Myocyte (in vitro differentiated cells): ENCODE results near the gene OR10S1. TPM values are rescaled to one million over a fixed set of nuclear protein-coding genes. Genes with fewer than 3 reads are reported as not detected.
"Not testable (repeated sequence)": the region's sequence is repeated elsewhere in the genome, so short reads cannot be mapped to it uniquely, and the experiment has no call there.

ENCODE experiments used
- DNase-seq: peaks from one replicate; pipeline ENCODE4 v3.0.0-alpha.2; 2012; ENCODE audit warnings: low read depth
- polyA plus RNA-seq: library from polyadenylated mRNA; unstranded; fragments of >200 nt; gene quantifications from one replicate; pipeline ENCODE4 v1.2.1, GENCODE V29; 2012; ENCODE audit warnings: missing spikeins
- total RNA-seq: library from RNA; depleted of rRNA; stranded (reverse); fragments of >200 nt; gene quantifications from 2 replicates; pipeline ENCODE4 v1.2.3, GENCODE V29; 2014

Gene OR10S1
- not detected in 2 replicates for total RNA-seq
- polyA plus RNA-seq: not detected

GRCh38 chr11:123977731-123978347, at the start of gene OR10S1:
OR10S1 (minus strand) TSS chr11:123977781; CDS start chr11:123977664, 117 bp downstream.
- no peak for DNase-seq

GRCh38 chr11:124026498-124026897, 48.9 kb upstream of the OR10S1 start, which contains the start of gene OR10G8:
OR10G8 (plus strand) TSS chr11:124026798; CDS start chr11:124029623, 2,825 bp downstream.
- no peak for DNase-seq

- DNase-seq: not testable (repeated sequence)
These were observed 38.3 kb upstream of the OR10S1 start for GRCh38 chr11:124015837-124016236.

GRCh38 chr11:124012697-124013096, 35.1 kb upstream of the OR10S1 start, which contains the start of gene OR10G4:
OR10G4 (plus strand) TSS chr11:124012997; CDS start chr11:124015575, 2,578 bp downstream.
- DNase-seq: no peak

- DNase-seq: no peak
These were observed 17.5 kb upstream of the OR10S1 start, which contains the start of gene OR10G6 for GRCh38 chr11:123995119-123995518. OR10G6 (minus strand) TSS chr11:123995161; CDS start chr11:123995161, 0 bp downstream.

- no peak for DNase-seq
These were observed 1.7 kb upstream of the OR10S1 start for GRCh38 chr11:123979311-123979710.

- no peak for DNase-seq
These were observed 616 bp downstream of the OR10S1 start for GRCh38 chr11:123976770-123977560.

- no peak for DNase-seq
These were observed 3.8 kb downstream of the OR10S1 start for GRCh38 chr11:123973816-123974215.

- DNase-seq: no peak
These were observed 20.8 kb downstream of the OR10S1 start for GRCh38 chr11:123956752-123957151.

GRCh38 chr11:123945132-123945531, 32.4 kb downstream of the OR10S1 start:
- DNase-seq: no peak

GRCh38 chr11:123943738-123944137, 33.8 kb downstream of the OR10S1 start, which contains the start of gene OR6T1:
OR6T1 (minus strand) TSS chr11:123943838; CDS start chr11:123943838, 0 bp downstream.
- no peak for DNase-seq

- DNase-seq: no peak
These were observed 35.2 kb downstream of the OR10S1 start for GRCh38 chr11:123942413-123942812.

GRCh38 chr11:123939317-123939716, 38.3 kb downstream of the OR10S1 start, which contains the start of gene OR4D5:
OR4D5 (plus strand) TSS chr11:123939617; CDS start chr11:123939617, 0 bp downstream.
- DNase-seq: no peak

Other genes with a start within 250 kb of the OR10S1 start
- 7.0 and 10.1 TPM in 2 replicates for gene ZNF202, start 236.1 kb downstream of the OR10S1 start, total RNA-seq
- not detected in 2 replicates for gene OR6X1, start 223.3 kb downstream of the OR10S1 start, total RNA-seq
- not detected in 2 replicates for gene OR6M1, start 171.4 kb downstream of the OR10S1 start, total RNA-seq
- not detected in 2 replicates for gene TMEM225, start 92.1 kb downstream of the OR10S1 start, total RNA-seq
- not detected in 2 replicates for gene OR8D4, start 75.6 kb downstream of the OR10S1 start, total RNA-seq
- gene OR4D5, start 38.2 kb downstream of the OR10S1 start, total RNA-seq: not detected in 2 replicates
- gene OR6T1, start 33.9 kb downstream of the OR10S1 start, total RNA-seq: not detected in 2 replicates
- gene OR10G6, start 17.4 kb upstream of the OR10S1 start, total RNA-seq: not detected in 2 replicates
- gene OR10G4, start 35.2 kb upstream of the OR10S1 start, total RNA-seq: not detected in 2 replicates
- not detected in 2 replicates for gene OR10G9, start 45.2 kb upstream of the OR10S1 start, total RNA-seq
- gene OR10G8, start 49.0 kb upstream of the OR10S1 start, total RNA-seq: not detected in 2 replicates
- not detected in 2 replicates for gene OR10G7, start 63.5 kb upstream of the OR10S1 start, total RNA-seq
- gene VWA5A, start 137.7 kb upstream of the OR10S1 start, total RNA-seq: 12.3 and 44.1 TPM in 2 replicates
- not detected in 2 replicates for gene OR10D3, start 205.6 kb upstream of the OR10S1 start, total RNA-seq